GM23338 (cell line): Measurements from ENCODE around the gene KLK15. TPM values are rescaled to one million over a fixed set of nuclear protein-coding genes. Genes with fewer than 3 reads are reported as not detected.

Experiments
- ATAC-seq: fragments of 200-7000 bp; cut with Tn5 transposase; 3 replicates; pipeline ENCODE4 v1.9.1; 2020
- DNase-seq: peaks from one replicate; pipeline ENCODE4 v3.0.0-alpha.2; 2015; ENCODE audit warnings: low spot score
- H2AFZ ChIP-seq: fragments of 200-600 bp; sonication (generic); 2 replicates; pipeline ENCODE4 v1.8.0; 2016; ENCODE audit warnings: antibody characterized with exemption, mild to moderate bottlenecking, moderate library complexity
- H3F3A ChIP-seq: fragments of 200-600 bp; sonication (generic); replicated peaks from 2 replicates; pipeline ENCODE4 v1.8.0; 2017; ENCODE audit warnings: antibody characterized with exemption, mixed run types, low read depth
- H3K27ac ChIP-seq: fragments of 200-600 bp; sonication (generic); 2 replicates; pipeline ENCODE4 v1.6.1; 2016; ENCODE audit warnings: low read depth
- H3K27me3 ChIP-seq: fragments of 200-600 bp; sonication (generic); 2 replicates; pipeline ENCODE4 v1.8.0; 2016; ENCODE audit warnings: mild to moderate bottlenecking, mixed run types, moderate library complexity; ENCODE audit not compliant: insufficient read depth
- H3K36me3 ChIP-seq: fragments of 200-600 bp; sonication (generic); 2 replicates; pipeline ENCODE4 v1.8.0; 2016; ENCODE audit warnings: mild to moderate bottlenecking; ENCODE audit not compliant: insufficient read depth
- H3K4me1 ChIP-seq: fragments of 200-600 bp; sonication (generic); 2 replicates; pipeline ENCODE4 v1.8.0; 2016; ENCODE audit warnings: mild to moderate bottlenecking, moderate library complexity; ENCODE audit not compliant: insufficient read depth
- H3K4me2 ChIP-seq: fragments of 200-600 bp; sonication (generic); 2 replicates; pipeline ENCODE4 v1.7.1; 2017; ENCODE audit warnings: mixed run types
- H3K4me3 ChIP-seq: fragments of 200-600 bp; sonication (generic); 2 replicates; pipeline ENCODE4 v1.6.1; 2016; ENCODE audit warnings: mixed run types
- H3K79me2 ChIP-seq: fragments of 200-600 bp; sonication (generic); replicated peaks from 2 replicates; pipeline ENCODE4 v1.8.0; 2017; ENCODE audit warnings: mild to moderate bottlenecking; ENCODE audit not compliant: insufficient read depth
- H3K9me2 ChIP-seq: fragments of 200-600 bp; sonication (generic); 2 replicates; pipeline ENCODE4 v1.8.0; 2017; ENCODE audit not compliant: insufficient read depth
- H4K20me1 ChIP-seq: fragments of 200-600 bp; sonication (generic); replicated peaks from 2 replicates; pipeline ENCODE4 v1.8.0; 2017; ENCODE audit warnings: mild to moderate bottlenecking; ENCODE audit not compliant: insufficient read depth
- H3K27ac Mint-ChIP-seq: 2 replicates; pipeline ENCODE4 v1.8.0; 2020; ENCODE audit warnings: inconsistent platforms, mild to moderate bottlenecking, moderate library complexity, mixed read lengths
- H3K27me3 Mint-ChIP-seq: 3 replicates; pipeline ENCODE4 v1.8.0; 2022; ENCODE audit warnings: low read depth, mild to moderate bottlenecking, moderate library complexity, mixed read lengths, inconsistent platforms; ENCODE audit not compliant: insufficient read depth, poor library complexity
- H3K36me3 Mint-ChIP-seq: 3 replicates; pipeline ENCODE4 v1.8.0; 2021; ENCODE audit warnings: low read depth, mild to moderate bottlenecking, inconsistent platforms, moderate library complexity, mixed read lengths
- H3K4me1 Mint-ChIP-seq: 3 replicates; pipeline ENCODE4 v1.8.0; 2020; ENCODE audit warnings: mild to moderate bottlenecking, inconsistent platforms, mixed read lengths
- H3K4me3 Mint-ChIP-seq: 3 replicates; pipeline ENCODE4 v1.8.0; 2021; ENCODE audit warnings: moderate library complexity, mild to moderate bottlenecking, inconsistent platforms, mixed read lengths
- H3K9me3 Mint-ChIP-seq: 3 replicates; pipeline ENCODE4 v1.8.0; 2020; ENCODE audit warnings: moderate library complexity, mild to moderate bottlenecking, inconsistent platforms, mixed read lengths
- CREB1 ChIP-seq: fragments of 250-450 bp; sonication (Bioruptor Pico); IDR thresholded peaks from 2 replicates; pipeline ENCODE4 v1.5.0; 2020; ENCODE audit warnings: low read depth, mild to moderate bottlenecking, moderate library complexity
- CTCF ChIP-seq, 2 experiments: fragments of 200-600 bp in 1 of 2; sonication (generic) in 1 of 2; conservative IDR thresholded peaks; 2 replicates each; pipeline versions ENCODE4 v1.5.1 to v1.6.1; 2016 to 2017; ENCODE audit warnings: antibody characterized with exemption in 2 of 2, low read depth in 2 of 2, mild to moderate bottlenecking in 2 of 2, moderate library complexity in 1 of 2
- ETS1 ChIP-seq: IDR thresholded peaks from 2 replicates; pipeline ENCODE4 v1.6.1; 2016; ENCODE audit warnings: antibody characterized with exemption
- EZH2 ChIP-seq: fragments of 200-600 bp; sonication (generic); IDR thresholded peaks from one replicate; pipeline ENCODE4 v1.8.0; 2017; ENCODE audit warnings: antibody characterized with exemption, mild to moderate bottlenecking, low read depth; ENCODE audit not compliant: unreplicated experiment
- EZH2phosphoT487 ChIP-seq: fragments of 200-600 bp; sonication (generic); IDR thresholded peaks from one replicate; pipeline ENCODE4 v1.8.1; 2018; ENCODE audit warnings: antibody characterized with exemption; ENCODE audit not compliant: unreplicated experiment
- JUNB ChIP-seq: IDR thresholded peaks from one replicate; pipeline ENCODE4 v1.6.1; 2016; ENCODE audit warnings: antibody characterized with exemption; ENCODE audit not compliant: unreplicated experiment
- NANOG ChIP-seq: IDR thresholded peaks from 2 replicates; pipeline ENCODE4 v1.6.1; 2016; ENCODE audit warnings: antibody characterized with exemption, borderline replicate concordance
- POLR2AphosphoS5 ChIP-seq: IDR thresholded peaks from 2 replicates; pipeline ENCODE4 v1.6.1; 2016; ENCODE audit warnings: antibody characterized with exemption, low read depth
- STAT1 ChIP-seq: IDR thresholded peaks from one replicate; pipeline ENCODE4 v1.6.1; 2016; ENCODE audit warnings: antibody characterized with exemption; ENCODE audit not compliant: unreplicated experiment
- ZNF114 ChIP-seq: fragments of 250-450 bp; sonication (Bioruptor Pico); IDR thresholded peaks from 2 replicates; pipeline ENCODE4 v1.5.0; 2020; ENCODE audit warnings: mild to moderate bottlenecking, moderate library complexity
- ZNF331 ChIP-seq: fragments of 250-450 bp; sonication (Bioruptor Pico); IDR thresholded peaks from 2 replicates; pipeline ENCODE4 v1.5.0; 2020; ENCODE audit warnings: low read depth, mild to moderate bottlenecking, moderate library complexity
- long read RNA-seq: library from polyadenylated mRNA; unstranded; transcript quantifications from one replicate; pipeline ENCODE4 v2.0.0, GENCODE V29; 2020; ENCODE audit not compliant: unreplicated experiment
- polyA plus RNA-seq: library from polyadenylated mRNA; unstranded; fragments of >200 nt; fragmentation: Nextera tagmentation; extraction: Ambion mirVana; gene quantifications from 2 replicates; pipeline ENCODE4 v1.2.1, GENCODE V29; 2016
- total RNA-seq: library from RNA; depleted of rRNA; stranded (reverse); fragments of >200 nt; shearing (Covaris generic); gene quantifications from 2 replicates; pipeline ENCODE4 v1.2.3, GENCODE V29; 2014; rRNA removed
- TF ChIP-seq, protein P1 (sequence below): fragments of 250-450 bp; sonication (Bioruptor Pico); IDR thresholded peaks from 2 replicates; pipeline ENCODE4 v1.5.0; 2020; ENCODE audit warnings: mild to moderate bottlenecking, moderate library complexity
- TF ChIP-seq, protein P2 (sequence below): IDR thresholded peaks from one replicate; pipeline ENCODE4 v1.6.1; 2018; ENCODE audit warnings: antibody characterized with exemption; ENCODE audit not compliant: unreplicated experiment

KLK15 gene, protein sequence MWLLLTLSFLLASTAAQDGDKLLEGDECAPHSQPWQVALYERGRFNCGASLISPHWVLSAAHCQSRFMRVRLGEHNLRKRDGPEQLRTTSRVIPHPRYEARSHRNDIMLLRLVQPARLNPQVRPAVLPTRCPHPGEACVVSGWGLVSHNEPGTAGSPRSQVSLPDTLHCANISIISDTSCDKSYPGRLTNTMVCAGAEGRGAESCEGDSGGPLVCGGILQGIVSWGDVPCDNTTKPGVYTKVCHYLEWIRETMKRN
- total RNA-seq (not detected in 2 replicates), polyA plus RNA-seq (not detected in 2 replicates)
- long read RNA-seq: 0 reads

DNA sequence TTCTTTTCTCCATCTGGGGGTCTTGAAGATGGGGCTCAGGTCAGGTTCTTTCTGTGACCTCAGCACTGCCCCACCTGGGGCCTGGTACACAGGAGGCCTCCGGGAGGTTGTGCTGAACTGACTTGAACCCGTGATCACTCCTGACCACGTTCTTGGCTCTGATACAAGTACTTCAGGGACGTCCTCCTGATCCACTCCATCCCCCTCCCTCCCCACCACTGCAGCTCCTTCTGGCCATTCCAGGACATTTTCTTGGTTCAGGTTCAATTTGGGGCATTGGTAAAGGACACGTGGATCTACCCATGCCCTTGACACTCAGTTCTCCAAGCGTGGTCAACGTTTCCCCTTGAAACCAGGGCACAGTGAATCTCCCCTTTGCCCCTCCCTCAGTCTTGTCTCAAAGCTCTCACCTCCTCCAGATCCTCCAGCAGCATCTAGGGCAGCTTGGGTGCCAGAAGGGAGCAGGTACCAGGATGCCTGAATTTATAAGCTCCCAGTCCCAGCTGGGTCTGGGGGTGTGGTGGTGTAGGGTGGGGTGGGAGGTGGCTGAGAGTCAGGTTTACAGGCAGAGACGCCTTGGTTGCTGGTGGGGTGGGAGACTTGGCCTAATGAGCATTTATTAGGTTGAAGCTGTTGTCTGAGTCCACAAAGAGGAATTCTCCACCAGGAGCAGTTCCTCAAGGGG, at the start of gene KLK15:
KLK15 (minus strand) TSS at position 458 of the 685 bp plus-strand sequence. CDS start 2,082 bp downstream, outside the sequence.
- H3K79me2 ChIP-seq: no peaks in the 10 kb centered on the region
- H3K9me2 ChIP-seq: 0 out of 2 replicates have a peak, but pooled peaks cover 2% of the 10 kb centered on the region
- ATAC-seq: no peak
- no peaks in the 10 kb centered on the region; the same call in 2 of the 3 replicates for H3K36me3 Mint-ChIP-seq
- peaks cover 28% of the 10 kb centered on the region for H3K27me3 Mint-ChIP-seq
- H3K4me3 ChIP-seq: no peak within 1 kb of the TSS
- H3K27me3 ChIP-seq: peaks cover 28% of the 10 kb centered on the region
- H3K9me3 Mint-ChIP-seq: peaks cover 2% of the 10 kb centered on the region; the same call in 1 of the 3 replicates
- H3K27ac Mint-ChIP-seq: no peak within 1 kb of the TSS
- TF ChIP-seq CTCF (conservative IDR thresholded peaks at IDR 0.05; ENCODE audit: low read depth in 2 of 2) (no peak), CREB1 (CRISPR knock-in tag) (no peak), POLR2AphosphoS5 (no peak), JUNB (no peak), ZNF331 (CRISPR knock-in tag) (no peak), ZNF114 (CRISPR knock-in tag) (no peak), EZH2 (no peak), STAT1 (no peak), NANOG (no peak), ETS1 (no peak), EZH2phosphoT487 (no peak)
- TF ChIP-seq, protein P1, sequence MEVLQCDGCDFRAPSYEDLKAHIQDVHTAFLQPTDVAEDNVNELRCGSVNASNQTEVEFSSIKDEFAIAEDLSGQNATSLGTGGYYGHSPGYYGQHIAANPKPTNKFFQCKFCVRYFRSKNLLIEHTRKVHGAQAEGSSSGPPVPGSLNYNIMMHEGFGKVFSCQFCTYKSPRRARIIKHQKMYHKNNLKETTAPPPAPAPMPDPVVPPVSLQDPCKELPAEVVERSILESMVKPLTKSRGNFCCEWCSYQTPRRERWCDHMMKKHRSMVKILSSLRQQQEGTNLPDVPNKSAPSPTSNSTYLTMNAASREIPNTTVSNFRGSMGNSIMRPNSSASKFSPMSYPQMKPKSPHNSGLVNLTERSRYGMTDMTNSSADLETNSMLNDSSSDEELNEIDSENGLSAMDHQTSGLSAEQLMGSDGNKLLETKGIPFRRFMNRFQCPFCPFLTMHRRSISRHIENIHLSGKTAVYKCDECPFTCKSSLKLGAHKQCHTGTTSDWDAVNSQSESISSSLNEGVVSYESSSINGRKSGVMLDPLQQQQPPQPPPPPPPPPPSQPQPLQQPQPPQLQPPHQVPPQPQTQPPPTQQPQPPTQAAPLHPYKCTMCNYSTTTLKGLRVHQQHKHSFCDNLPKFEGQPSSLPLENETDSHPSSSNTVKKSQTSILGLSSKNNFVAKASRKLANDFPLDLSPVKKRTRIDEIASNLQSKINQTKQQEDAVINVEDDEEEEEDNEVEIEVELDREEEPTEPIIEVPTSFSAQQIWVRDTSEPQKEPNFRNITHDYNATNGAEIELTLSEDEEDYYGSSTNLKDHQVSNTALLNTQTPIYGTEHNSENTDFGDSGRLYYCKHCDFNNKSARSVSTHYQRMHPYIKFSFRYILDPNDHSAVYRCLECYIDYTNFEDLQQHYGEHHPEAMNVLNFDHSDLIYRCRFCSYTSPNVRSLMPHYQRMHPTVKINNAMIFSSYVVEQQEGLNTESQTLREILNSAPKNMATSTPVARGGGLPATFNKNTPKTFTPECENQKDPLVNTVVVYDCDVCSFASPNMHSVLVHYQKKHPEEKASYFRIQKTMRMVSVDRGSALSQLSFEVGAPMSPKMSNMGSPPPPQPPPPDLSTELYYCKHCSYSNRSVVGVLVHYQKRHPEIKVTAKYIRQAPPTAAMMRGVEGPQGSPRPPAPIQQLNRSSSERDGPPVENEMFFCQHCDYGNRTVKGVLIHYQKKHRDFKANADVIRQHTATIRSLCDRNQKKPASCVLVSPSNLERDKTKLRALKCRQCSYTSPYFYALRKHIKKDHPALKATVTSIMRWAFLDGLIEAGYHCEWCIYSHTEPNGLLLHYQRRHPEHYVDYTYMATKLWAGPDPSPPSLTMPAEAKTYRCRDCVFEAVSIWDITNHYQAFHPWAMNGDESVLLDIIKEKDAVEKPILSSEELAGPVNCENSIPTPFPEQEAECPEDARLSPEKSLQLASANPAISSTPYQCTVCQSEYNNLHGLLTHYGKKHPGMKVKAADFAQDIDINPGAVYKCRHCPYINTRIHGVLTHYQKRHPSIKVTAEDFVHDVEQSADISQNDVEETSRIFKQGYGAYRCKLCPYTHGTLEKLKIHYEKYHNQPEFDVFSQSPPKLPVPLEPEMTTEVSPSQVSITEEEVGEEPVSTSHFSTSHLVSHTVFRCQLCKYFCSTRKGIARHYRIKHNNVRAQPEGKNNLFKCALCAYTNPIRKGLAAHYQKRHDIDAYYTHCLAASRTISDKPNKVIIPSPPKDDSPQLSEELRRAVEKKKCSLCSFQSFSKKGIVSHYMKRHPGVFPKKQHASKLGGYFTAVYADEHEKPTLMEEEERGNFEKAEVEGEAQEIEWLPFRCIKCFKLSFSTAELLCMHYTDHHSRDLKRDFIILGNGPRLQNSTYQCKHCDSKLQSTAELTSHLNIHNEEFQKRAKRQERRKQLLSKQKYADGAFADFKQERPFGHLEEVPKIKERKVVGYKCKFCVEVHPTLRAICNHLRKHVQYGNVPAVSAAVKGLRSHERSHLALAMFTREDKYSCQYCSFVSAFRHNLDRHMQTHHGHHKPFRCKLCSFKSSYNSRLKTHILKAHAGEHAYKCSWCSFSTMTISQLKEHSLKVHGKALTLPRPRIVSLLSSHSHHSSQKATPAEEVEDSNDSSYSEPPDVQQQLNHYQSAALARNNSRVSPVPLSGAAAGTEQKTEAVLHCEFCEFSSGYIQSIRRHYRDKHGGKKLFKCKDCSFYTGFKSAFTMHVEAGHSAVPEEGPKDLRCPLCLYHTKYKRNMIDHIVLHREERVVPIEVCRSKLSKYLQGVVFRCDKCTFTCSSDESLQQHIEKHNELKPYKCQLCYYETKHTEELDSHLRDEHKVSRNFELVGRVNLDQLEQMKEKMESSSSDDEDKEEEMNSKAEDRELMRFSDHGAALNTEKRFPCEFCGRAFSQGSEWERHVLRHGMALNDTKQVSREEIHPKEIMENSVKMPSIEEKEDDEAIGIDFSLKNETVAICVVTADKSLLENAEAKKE: no peak
- TF ChIP-seq, protein P2, sequence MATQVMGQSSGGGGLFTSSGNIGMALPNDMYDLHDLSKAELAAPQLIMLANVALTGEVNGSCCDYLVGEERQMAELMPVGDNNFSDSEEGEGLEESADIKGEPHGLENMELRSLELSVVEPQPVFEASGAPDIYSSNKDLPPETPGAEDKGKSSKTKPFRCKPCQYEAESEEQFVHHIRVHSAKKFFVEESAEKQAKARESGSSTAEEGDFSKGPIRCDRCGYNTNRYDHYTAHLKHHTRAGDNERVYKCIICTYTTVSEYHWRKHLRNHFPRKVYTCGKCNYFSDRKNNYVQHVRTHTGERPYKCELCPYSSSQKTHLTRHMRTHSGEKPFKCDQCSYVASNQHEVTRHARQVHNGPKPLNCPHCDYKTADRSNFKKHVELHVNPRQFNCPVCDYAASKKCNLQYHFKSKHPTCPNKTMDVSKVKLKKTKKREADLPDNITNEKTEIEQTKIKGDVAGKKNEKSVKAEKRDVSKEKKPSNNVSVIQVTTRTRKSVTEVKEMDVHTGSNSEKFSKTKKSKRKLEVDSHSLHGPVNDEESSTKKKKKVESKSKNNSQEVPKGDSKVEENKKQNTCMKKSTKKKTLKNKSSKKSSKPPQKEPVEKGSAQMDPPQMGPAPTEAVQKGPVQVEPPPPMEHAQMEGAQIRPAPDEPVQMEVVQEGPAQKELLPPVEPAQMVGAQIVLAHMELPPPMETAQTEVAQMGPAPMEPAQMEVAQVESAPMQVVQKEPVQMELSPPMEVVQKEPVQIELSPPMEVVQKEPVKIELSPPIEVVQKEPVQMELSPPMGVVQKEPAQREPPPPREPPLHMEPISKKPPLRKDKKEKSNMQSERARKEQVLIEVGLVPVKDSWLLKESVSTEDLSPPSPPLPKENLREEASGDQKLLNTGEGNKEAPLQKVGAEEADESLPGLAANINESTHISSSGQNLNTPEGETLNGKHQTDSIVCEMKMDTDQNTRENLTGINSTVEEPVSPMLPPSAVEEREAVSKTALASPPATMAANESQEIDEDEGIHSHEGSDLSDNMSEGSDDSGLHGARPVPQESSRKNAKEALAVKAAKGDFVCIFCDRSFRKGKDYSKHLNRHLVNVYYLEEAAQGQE: no peak
- no peak within 1 kb of the TSS for H3K4me2 ChIP-seq
- H3K4me3 Mint-ChIP-seq: no peak within 1 kb of the TSS
- 0 out of 2 replicates have a peak, but pooled peaks cover 3% of the 10 kb centered on the region for H3F3A ChIP-seq
- DNase-seq: no peak
- no peaks in the 10 kb centered on the region for H4K20me1 ChIP-seq
- H3K36me3 ChIP-seq: no peaks in the 10 kb centered on the region
- H3K4me1 ChIP-seq: peaks cover 7% of the 10 kb centered on the region
- H3K4me1 Mint-ChIP-seq: peaks cover 6% of the 10 kb centered on the region; the same call in 2 of the 3 replicates
- no peak within 1 kb of the TSS for H3K27ac ChIP-seq
- no peak within 1 kb of the TSS for H2AFZ ChIP-seq
